ENCODE data around the gene MINDY4.

The MINDY4 gene

DNA sequence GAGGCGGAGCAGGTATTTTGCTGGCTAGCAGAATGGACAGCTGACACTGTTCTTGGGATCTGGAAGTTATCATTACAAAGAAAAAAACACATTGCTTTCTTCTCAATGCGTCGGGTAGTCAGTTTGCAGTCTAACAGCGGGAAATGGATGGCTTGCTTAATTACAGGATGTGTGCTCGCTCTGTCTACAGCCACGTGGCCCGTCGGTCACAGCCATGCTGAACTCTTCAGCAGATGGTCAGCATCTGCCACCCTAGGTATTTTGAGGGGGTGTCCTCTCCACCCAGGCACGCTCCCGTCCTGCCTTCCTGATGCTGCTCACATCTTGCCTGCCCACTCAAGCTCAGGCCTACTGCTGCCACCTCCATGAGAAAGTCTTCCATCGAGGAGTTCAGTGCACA, 39.6 kb upstream of the MINDY4 start:
- Histone ChIP-seq H3K9me3 (ENCODE audit: control insufficient read depth, insufficient read depth, low read length) (no peaks in the 10 kb centered on the region), H3K4me1 (ENCODE audit: control insufficient read depth, insufficient read depth, low read length) (peaks cover 18% of the 10 kb centered on the region), H3K9ac (ENCODE audit: low read depth, low read length) (no peak overlapping the region), H3K36me3 (ENCODE audit: control insufficient read depth, insufficient read depth, low read length) (no peaks in the 10 kb centered on the region), H3K4me3 (ENCODE audit: low read depth, low read length) (no peak overlapping the region), H3K27ac (ENCODE audit: low read depth, low read length) (no peak overlapping the region), H3K27me3 (ENCODE audit: control insufficient read depth, insufficient read depth, low read length) (no peaks in the 10 kb centered on the region)

DNA sequence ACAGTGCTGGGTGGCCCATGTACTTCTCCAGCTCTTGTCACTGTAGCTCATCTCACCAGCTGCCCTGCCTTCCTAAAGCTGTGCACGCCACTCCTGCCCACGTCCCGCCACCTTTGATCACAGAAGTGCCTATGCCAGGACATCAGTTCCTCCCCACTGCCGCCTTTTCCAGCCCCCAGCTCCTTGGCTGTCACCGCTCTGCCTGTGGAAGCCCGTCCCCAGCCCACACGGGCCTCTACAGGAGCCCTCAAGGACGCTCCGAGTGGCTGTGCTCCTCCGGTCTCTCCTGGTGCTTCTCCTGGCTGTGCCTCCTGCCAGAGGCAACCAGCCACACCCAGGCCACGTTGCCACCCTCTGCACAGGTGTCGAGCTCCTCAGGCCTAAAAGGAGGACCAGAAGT, 38.6 kb upstream of the MINDY4 start:
- Histone ChIP-seq H3K27me3 (ENCODE audit: control insufficient read depth, insufficient read depth, low read length) (no peaks in the 10 kb centered on the region), H3K9ac (ENCODE audit: low read depth, low read length) (no peak overlapping the region), H3K4me3 (ENCODE audit: low read depth, low read length) (no peak overlapping the region), H3K9me3 (ENCODE audit: control insufficient read depth, insufficient read depth, low read length) (no peaks in the 10 kb centered on the region), H3K27ac (ENCODE audit: low read depth, low read length) (no peak overlapping the region), H3K36me3 (ENCODE audit: control insufficient read depth, insufficient read depth, low read length) (no peaks in the 10 kb centered on the region), H3K4me1 (ENCODE audit: control insufficient read depth, insufficient read depth, low read length) (peaks cover 8% of the 10 kb centered on the region)

DNA sequence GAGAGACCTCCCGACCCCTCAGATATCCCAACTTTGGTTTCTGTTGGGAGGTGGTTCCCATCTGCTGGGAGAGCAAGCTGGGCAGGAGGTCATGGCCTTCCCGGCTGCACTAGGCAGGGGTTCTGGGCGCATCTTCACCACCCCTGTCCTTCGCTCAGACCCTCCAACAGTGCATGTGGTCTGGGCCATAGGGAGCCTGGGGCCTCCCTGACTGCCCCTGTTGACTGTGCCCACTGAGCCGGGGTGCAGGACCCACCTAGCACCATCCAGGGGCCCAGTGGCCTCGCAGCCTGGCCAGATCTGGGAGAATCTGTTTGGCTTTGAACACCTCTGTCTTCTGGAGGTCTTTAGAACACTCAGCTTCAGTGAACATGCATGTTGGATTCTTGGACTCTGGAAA, 38.0 kb upstream of the MINDY4 start:
- Histone ChIP-seq H3K36me3 (ENCODE audit: control insufficient read depth, insufficient read depth, low read length) (no peaks in the 10 kb centered on the region), H3K9me3 (ENCODE audit: control insufficient read depth, insufficient read depth, low read length) (no peaks in the 10 kb centered on the region), H3K27ac (ENCODE audit: low read depth, low read length) (no peak overlapping the region), H3K27me3 (ENCODE audit: control insufficient read depth, insufficient read depth, low read length) (no peaks in the 10 kb centered on the region), H3K4me1 (ENCODE audit: control insufficient read depth, insufficient read depth, low read length) (0 out of 2 replicates have a peak, but pooled peaks cover 4% of the 10 kb centered on the region), H3K9ac (ENCODE audit: low read depth, low read length) (no peak overlapping the region), H3K4me3 (ENCODE audit: low read depth, low read length) (no peak overlapping the region)

DNA sequence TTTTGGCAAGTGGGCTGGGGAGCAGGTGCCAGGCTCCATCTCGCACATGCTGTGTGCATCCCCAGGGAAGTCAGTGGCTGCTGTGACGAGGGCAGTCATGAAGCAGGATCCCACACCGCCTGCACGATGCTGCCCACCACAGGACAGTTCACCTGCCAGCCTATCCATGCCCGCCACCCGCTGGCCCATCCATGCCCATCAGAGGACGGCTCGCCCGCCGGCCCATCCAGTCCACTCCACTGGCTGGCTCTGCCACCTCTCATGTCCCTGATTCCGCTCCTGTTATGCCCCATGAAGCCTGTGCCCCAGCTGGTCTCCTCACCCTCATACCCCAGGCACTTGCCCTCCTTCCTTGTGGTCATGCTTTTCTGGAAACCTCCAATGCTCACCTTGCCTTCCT, 37.5 kb upstream of the MINDY4 start:
- H3K9ac ChIP-seq (ENCODE audit: low read depth, low read length) = no peak overlapping the region
- H3K9me3 ChIP-seq (ENCODE audit: control insufficient read depth, insufficient read depth, low read length) = no peaks in the 10 kb centered on the region
- H3K27me3 ChIP-seq (ENCODE audit: control insufficient read depth, insufficient read depth, low read length) = no peaks in the 10 kb centered on the region
- H3K27ac ChIP-seq (ENCODE audit: low read depth, low read length) = no peak overlapping the region
- no peak overlapping the region for H3K4me3 ChIP-seq (ENCODE audit: low read depth, low read length)
- H3K4me1 ChIP-seq (ENCODE audit: control insufficient read depth, insufficient read depth, low read length) = 0 out of 2 replicates have a peak, but pooled peaks cover 3% of the 10 kb centered on the region
- no peaks in the 10 kb centered on the region for H3K36me3 ChIP-seq (ENCODE audit: control insufficient read depth, insufficient read depth, low read length)

DNA sequence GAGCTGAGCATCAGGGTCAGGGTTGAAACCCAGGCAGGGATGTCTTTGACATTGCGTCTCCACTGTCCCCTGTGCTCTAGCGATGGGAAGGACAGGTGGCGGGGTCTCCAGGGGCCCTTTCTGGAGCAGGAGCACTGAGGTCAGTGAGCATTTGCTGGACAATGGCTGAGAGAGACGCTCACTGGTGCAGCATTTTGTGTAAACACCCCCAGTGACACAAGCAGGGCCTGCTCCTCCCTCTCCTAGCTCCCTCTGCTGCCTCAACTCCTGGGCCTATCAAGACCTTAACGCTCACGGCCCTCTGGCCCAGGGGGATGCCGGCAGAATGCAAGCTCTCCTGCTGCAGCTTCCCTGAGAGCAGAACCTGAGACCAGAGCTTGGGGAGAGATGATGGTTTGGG, 36.7 kb upstream of the MINDY4 start:
- H3K27me3 ChIP-seq (ENCODE audit: control insufficient read depth, insufficient read depth, low read length) = no peaks in the 10 kb centered on the region

DNA sequence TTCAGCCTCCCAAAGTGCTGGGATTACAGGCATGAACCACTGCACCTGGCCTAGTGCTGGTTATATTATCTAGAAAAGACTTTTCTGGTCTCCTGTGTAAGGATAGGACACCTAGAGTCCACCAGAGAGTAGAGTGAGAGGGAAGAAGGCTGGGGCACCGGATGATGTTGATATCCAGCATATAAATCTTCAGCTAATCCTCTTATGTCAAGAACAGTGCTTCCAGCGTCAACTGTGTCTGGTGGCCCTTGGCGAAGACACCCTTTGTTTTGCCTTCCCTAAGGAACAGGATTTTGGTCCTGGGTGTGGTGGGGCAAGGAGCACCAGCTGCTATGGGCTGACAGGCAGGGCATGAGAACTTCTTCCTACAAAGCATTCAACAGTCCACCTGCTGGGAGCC, 35.6 kb upstream of the MINDY4 start:
- Histone ChIP-seq H3K27ac (ENCODE audit: low read depth, low read length) (no peak overlapping the region), H3K4me1 (ENCODE audit: control insufficient read depth, insufficient read depth, low read length) (peaks cover 4% of the 10 kb centered on the region; the same call in 1 of the 2 replicates), H3K9me3 (ENCODE audit: control insufficient read depth, insufficient read depth, low read length) (no peaks in the 10 kb centered on the region), H3K9ac (ENCODE audit: low read depth, low read length) (no peak overlapping the region), H3K27me3 (ENCODE audit: control insufficient read depth, insufficient read depth, low read length) (no peaks in the 10 kb centered on the region), H3K36me3 (ENCODE audit: control insufficient read depth, insufficient read depth, low read length) (no peaks in the 10 kb centered on the region), H3K4me3 (ENCODE audit: low read depth, low read length) (no peak overlapping the region)

More for the DNA sequence above, 36.7 kb upstream of the MINDY4 start:
- Histone ChIP-seq H3K9me3 (ENCODE audit: control insufficient read depth, insufficient read depth, low read length) (no peaks in the 10 kb centered on the region), H3K4me3 (ENCODE audit: low read depth, low read length) (no peak overlapping the region), H3K4me1 (ENCODE audit: control insufficient read depth, insufficient read depth, low read length) (no peaks in the 10 kb centered on the region), H3K9ac (ENCODE audit: low read depth, low read length) (no peak overlapping the region), H3K27ac (ENCODE audit: low read depth, low read length) (no peak overlapping the region), H3K36me3 (ENCODE audit: control insufficient read depth, insufficient read depth, low read length) (no peaks in the 10 kb centered on the region)

DNA sequence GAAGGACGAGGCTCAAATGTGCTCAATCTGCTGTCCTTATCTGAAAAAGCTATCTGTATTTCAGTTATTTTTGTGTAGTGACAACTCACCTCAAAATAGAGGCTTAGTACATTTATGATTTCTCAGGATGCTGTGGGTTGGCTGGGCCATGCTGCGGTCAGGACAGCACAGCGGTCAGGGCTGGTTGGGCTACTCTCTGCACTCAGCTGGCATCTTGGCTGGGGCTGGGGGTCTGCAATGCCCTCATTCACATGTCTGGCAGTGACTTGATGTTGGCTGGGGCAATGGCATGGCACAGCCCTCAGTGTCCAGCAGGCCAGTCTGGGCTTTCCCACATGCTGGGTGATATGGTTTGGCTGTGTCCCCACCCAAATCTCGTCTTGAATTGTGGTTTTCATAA, 34.9 kb upstream of the MINDY4 start:
- no peak overlapping the region for H3K4me3 ChIP-seq (ENCODE audit: low read depth, low read length)
- H3K36me3 ChIP-seq (ENCODE audit: control insufficient read depth, insufficient read depth, low read length) = no peaks in the 10 kb centered on the region
- H3K27ac ChIP-seq (ENCODE audit: low read depth, low read length) = no peak overlapping the region
- H3K9me3 ChIP-seq (ENCODE audit: control insufficient read depth, insufficient read depth, low read length) = no peaks in the 10 kb centered on the region
- H3K4me1 ChIP-seq (ENCODE audit: control insufficient read depth, insufficient read depth, low read length) = peaks cover 4% of the 10 kb centered on the region; the same call in 1 of the 2 replicates
- H3K9ac ChIP-seq (ENCODE audit: low read depth, low read length) = no peak overlapping the region
- no peaks in the 10 kb centered on the region for H3K27me3 ChIP-seq (ENCODE audit: control insufficient read depth, insufficient read depth, low read length)

DNA sequence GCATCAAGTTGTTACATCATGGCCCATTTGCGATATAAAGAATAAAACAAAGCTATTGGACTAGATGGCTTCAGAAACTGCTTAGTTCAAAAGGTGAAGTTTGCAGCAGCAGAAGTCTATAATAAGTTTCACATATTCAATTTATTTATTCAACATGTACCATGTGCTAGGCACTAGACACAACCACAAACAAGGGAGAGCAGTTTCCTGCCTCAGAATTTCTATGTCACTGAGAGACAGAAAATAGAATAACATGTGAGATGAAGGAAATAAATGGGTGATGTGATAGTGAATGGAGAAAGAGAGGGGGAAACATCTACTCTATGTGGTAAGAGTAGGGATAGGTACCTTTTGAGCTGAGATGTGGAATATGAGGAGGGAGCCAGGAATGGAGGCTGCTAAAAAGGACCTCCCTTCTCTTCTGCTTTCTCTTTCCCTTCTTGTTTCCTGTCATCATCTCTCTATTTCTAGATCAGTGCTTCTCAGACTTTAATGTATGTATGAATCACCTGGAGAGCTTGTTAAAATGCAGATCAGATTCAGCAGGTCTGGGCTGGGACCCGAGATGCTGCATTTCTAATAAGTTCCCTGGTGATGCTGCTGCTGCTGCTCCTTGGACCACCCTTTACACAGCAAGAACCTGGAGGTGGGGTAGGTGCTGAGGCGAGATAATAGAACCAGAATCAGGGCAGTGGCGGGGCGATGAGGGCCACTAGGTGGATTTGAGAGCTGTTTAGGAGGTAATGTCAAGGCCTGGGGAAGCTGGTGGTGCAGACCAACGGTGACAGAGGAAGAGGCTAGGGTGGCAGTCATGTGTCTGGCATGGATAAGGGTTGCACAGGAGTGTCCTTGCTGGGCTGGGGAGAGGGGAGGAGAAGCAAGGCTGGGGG, 32.9 kb upstream of the MINDY4 start:
- no peaks in the 10 kb centered on the region for H3K36me3 ChIP-seq (ENCODE audit: control insufficient read depth, insufficient read depth, low read length)

DNA sequence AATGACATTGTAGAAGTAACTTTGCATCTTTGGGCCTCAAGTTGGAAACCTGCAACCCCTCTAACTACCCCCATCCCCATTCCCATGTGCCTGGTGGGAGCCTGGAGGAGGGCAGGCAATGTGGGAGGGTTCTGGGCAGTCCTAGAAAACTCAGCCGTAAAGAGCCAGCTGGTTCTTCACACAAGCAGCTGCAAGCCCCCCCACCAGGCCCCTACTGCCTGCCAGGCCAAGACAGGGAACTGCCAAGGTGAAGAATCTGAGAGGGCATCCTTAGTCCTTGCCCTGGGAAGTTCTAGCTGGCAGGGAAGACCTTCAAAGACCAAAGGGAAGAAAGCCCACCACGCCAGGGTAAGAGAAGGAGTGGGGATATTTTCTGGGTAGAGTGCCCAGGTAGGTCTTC, 31.5 kb upstream of the MINDY4 start:
- no peak overlapping the region for H3K9ac ChIP-seq (ENCODE audit: low read depth, low read length)
- no peaks in the 10 kb centered on the region for H3K36me3 ChIP-seq (ENCODE audit: control insufficient read depth, insufficient read depth, low read length)
- no peaks in the 10 kb centered on the region for H3K27me3 ChIP-seq (ENCODE audit: control insufficient read depth, insufficient read depth, low read length)
- no peaks in the 10 kb centered on the region for H3K9me3 ChIP-seq (ENCODE audit: control insufficient read depth, insufficient read depth, low read length)
- no peak overlapping the region for H3K4me3 ChIP-seq (ENCODE audit: low read depth, low read length)
- H3K4me1 ChIP-seq (ENCODE audit: control insufficient read depth, insufficient read depth, low read length) = peaks cover 4% of the 10 kb centered on the region; the same call in 1 of the 2 replicates
- no peak overlapping the region for H3K27ac ChIP-seq (ENCODE audit: low read depth, low read length)

More for the DNA sequence above, 32.9 kb upstream of the MINDY4 start:
- H3K27me3 ChIP-seq (ENCODE audit: control insufficient read depth, insufficient read depth, low read length) = no peaks in the 10 kb centered on the region
- H3K9me3 ChIP-seq (ENCODE audit: control insufficient read depth, insufficient read depth, low read length) = no peaks in the 10 kb centered on the region
- no peak overlapping the region for H3K4me3 ChIP-seq (ENCODE audit: low read depth, low read length)
- H3K9ac ChIP-seq (ENCODE audit: low read depth, low read length) = no peak overlapping the region
- no peak overlapping the region for H3K27ac ChIP-seq (ENCODE audit: low read depth, low read length)
- H3K4me1 ChIP-seq (ENCODE audit: control insufficient read depth, insufficient read depth, low read length) = peaks cover 4% of the 10 kb centered on the region; the same call in 1 of the 2 replicates

DNA sequence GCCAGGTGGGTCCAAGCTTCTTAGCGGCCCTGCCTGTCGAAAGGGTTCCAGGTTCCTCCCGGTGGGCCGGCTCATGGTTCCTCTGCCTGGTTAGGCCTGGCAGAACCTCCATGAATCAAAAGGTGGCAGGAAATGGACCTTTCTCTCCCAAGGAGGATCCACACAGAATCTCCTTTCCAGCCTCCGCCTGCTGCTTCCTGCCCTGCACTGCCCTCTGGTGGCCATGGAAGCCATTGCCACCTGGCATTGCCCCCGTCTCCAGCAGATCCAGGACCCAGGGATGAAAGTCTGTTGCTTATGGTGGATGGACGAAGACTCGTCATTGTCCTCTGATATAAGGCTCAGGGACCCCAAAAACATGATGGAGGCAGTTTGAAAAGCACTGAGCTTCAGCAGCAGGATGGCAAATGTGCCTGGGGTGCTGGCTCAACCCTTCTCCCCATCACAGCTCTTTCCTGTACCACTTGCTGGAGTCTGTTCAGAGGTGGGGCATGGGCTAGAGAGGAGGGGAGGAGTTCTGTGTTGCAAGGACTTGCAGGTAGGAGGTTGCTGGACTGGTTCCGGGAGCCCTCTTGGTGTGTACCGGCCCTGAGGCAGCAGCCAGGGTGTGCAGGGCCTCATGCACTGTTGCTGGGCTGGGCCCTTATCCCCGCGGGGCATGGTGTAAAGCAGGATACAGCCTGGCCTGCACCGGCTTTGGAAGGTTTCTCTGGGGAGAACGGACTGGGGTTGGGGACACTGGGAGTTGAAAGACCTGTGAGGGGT, 30.6 kb upstream of the MINDY4 start:
- Histone ChIP-seq H3K27ac (ENCODE audit: low read depth, low read length) (no peak overlapping the region), H3K27me3 (ENCODE audit: control insufficient read depth, insufficient read depth, low read length) (no peaks in the 10 kb centered on the region), H3K9me3 (ENCODE audit: control insufficient read depth, insufficient read depth, low read length) (no peaks in the 10 kb centered on the region), H3K4me3 (ENCODE audit: low read depth, low read length) (no peak overlapping the region), H3K36me3 (ENCODE audit: control insufficient read depth, insufficient read depth, low read length) (no peaks in the 10 kb centered on the region), H3K4me1 (ENCODE audit: control insufficient read depth, insufficient read depth, low read length) (peaks cover 4% of the 10 kb centered on the region; the same call in 1 of the 2 replicates), H3K9ac (ENCODE audit: low read depth, low read length) (no peak overlapping the region)

DNA sequence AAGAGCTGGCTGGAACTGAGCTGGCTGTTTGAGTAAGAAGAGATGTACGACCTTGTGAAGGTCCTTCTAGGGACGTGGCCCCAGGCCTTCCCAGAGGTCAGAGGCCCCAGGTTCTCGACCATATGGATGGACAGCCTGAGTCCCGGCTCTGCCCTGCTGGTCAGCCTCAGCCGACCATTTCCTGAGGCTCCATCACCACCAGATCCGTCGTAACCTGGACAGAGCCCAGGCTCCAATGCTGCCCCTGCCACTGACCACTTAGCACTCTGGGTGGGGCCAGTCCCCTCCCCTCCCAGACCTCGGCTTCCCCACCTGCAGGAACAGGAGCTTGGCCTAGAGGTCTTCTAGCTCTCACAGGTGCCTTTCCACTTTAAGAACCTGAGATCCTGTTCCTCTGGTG, 29.9 kb upstream of the MINDY4 start:
- no peaks in the 10 kb centered on the region for H3K36me3 ChIP-seq (ENCODE audit: control insufficient read depth, insufficient read depth, low read length)
- H3K9ac ChIP-seq (ENCODE audit: low read depth, low read length) = no peak overlapping the region

More for the DNA sequence above, 29.9 kb upstream of the MINDY4 start:
- Histone ChIP-seq H3K27me3 (ENCODE audit: control insufficient read depth, insufficient read depth, low read length) (no peaks in the 10 kb centered on the region), H3K4me1 (ENCODE audit: control insufficient read depth, insufficient read depth, low read length) (peaks cover 4% of the 10 kb centered on the region; the same call in 1 of the 2 replicates), H3K4me3 (ENCODE audit: low read depth, low read length) (no peak overlapping the region), H3K27ac (ENCODE audit: low read depth, low read length) (no peak overlapping the region), H3K9me3 (ENCODE audit: control insufficient read depth, insufficient read depth, low read length) (no peaks in the 10 kb centered on the region)
